Gastroesophageal sphincter (tissue), 4 donors: ENCODE measurements around the gene TMEM120B. TPM values are rescaled to one million over a fixed set of nuclear protein-coding genes. Genes with fewer than 3 reads are reported as not detected.

ENCODE experiments used
- ATAC-seq: fragments of 150-250 bp; one replicate; pipeline ENCODE4 v1.9.1; 2016; ENCODE audit warnings: mild to moderate bottlenecking, moderate library complexity
- H3K27ac ChIP-seq, 4 donors: fragments of 200-600 bp; sonication (generic) in 3 of 4; 1 replicate in 3 of 4; 2 replicates in 1 of 4; pipeline ENCODE4 v1.5.1; 2016 to 2019
- H3K27me3 ChIP-seq: fragments of 200-600 bp; sonication (generic); one replicate; pipeline ENCODE4 v1.5.1; 2019
- H3K36me3 ChIP-seq, 2 donors: fragments of 200-600 bp; sonication (generic); one replicate each; pipeline ENCODE4 v1.5.1; 2019; ENCODE audit warnings: control low read depth in 1 of 2
- H3K4me1 ChIP-seq, 3 donors: fragments of 200-600 bp; sonication (generic); 1 replicate in 2 of 3; 2 replicates in 1 of 3; pipeline ENCODE4 v1.5.1; 2016 to 2019; ENCODE audit warnings: control low read depth in 2 of 3
- H3K4me3 ChIP-seq, 2 donors: fragments of 200-600 bp; sonication (generic); one replicate each; pipeline ENCODE4 v1.5.1; 2019; ENCODE audit warnings: mild to moderate bottlenecking in 1 of 2, moderate library complexity in 1 of 2
- H3K9me3 ChIP-seq, 3 donors: fragments of 200-600 bp; sonication (generic); one replicate each; pipeline ENCODE4 v1.5.1; 2017 to 2019; ENCODE audit warnings: control low read depth in 2 of 3
- EP300 ChIP-seq: sonication (generic); formaldehyde crosslinking; IDR thresholded peaks from one replicate; pipeline ENCODE4 v1.6.1; 2017; ENCODE audit warnings: antibody characterized with exemption, mild to moderate bottlenecking
- POLR2A ChIP-seq, 2 donors: fragments of 450-650 bp; IDR thresholded peaks; one replicate each; pipeline ENCODE4 v1.6.1; 2017; ENCODE audit warnings: antibody characterized with exemption in 2 of 2, mild to moderate bottlenecking in 2 of 2, moderate library complexity in 1 of 2
- POLR2AphosphoS5 ChIP-seq: sonication (generic); formaldehyde crosslinking; IDR thresholded peaks from one replicate; pipeline ENCODE4 v1.6.1; 2017; ENCODE audit warnings: antibody characterized with exemption
- whole genome bisulfite sequencing, 2 donors: methylation state at CpG; one replicate each; pipeline ENCODE4 v1.1.5; 2018; ENCODE audit warnings: low coverage in 1 of 2; 5-methylcytosine and 5-hydroxymethylcytosine counted together
- total RNA-seq, 4 donors: library from RNA; depleted of rRNA; stranded (reverse); fragments of >200 nt; gene quantifications; one replicate each; pipeline ENCODE4 v1.1.0, GENCODE V29; 2016
- TF ChIP-seq, protein P1 (sequence below), 4 experiments: fragments of 200-600 bp in 2 of 4; fragments of 450-650 bp in 2 of 4; sonication (generic) in 1 of 4; IDR thresholded peaks; one replicate each; pipeline ENCODE4 v1.5.1; 2017 to 2019; ENCODE audit warnings: antibody characterized with exemption in 4 of 4, mild to moderate bottlenecking in 2 of 4, moderate library complexity in 2 of 4

TMEM120B gene
- total RNA-seq, 4 donors from 2014 or later = 4.2 to 14.3 (median 9.9) TPM

DNA sequence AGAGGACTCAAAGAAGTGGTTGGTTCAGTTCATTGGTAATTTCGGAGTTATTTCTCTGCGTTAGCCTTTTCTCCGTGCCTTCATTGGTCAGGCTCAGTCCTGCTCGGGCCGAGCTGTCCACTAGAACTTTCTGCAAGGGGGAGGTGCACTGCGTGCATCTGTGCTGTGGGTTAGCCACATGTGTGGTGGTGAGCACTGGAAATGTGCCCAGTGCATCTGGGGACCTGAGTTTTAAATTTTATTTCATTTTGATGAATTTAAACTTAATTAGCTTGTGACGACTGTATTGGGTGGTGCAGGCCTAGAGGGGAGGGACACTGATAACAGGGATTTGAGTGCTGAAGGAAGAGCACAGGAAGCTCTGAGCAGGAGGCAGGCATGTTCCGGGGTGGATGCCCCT, 115.8 kb downstream of the TMEM120B start:
- peak overlapping the region in 1 of 4 donors; percentile 16 for H3K27ac ChIP-seq
- ATAC-seq = no peak
- WGBS, 2 donors = 72 to 90% methylated on average over 5 to 6 of the region's 8 CpGs
- H3K4me3 ChIP-seq = no peak overlapping the region
- H3K4me1 ChIP-seq = peaks cover 0 to 25% (median 0%) of the 10 kb centered on the region in 3 donors
- no peaks in the 10 kb centered on the region for H3K27me3 ChIP-seq
- TF ChIP-seq EP300 (no peak), POLR2AphosphoS5 (no peak), POLR2A (IDR thresholded peaks at IDR 0.05) (no peak)
- TF ChIP-seq, protein P1, sequence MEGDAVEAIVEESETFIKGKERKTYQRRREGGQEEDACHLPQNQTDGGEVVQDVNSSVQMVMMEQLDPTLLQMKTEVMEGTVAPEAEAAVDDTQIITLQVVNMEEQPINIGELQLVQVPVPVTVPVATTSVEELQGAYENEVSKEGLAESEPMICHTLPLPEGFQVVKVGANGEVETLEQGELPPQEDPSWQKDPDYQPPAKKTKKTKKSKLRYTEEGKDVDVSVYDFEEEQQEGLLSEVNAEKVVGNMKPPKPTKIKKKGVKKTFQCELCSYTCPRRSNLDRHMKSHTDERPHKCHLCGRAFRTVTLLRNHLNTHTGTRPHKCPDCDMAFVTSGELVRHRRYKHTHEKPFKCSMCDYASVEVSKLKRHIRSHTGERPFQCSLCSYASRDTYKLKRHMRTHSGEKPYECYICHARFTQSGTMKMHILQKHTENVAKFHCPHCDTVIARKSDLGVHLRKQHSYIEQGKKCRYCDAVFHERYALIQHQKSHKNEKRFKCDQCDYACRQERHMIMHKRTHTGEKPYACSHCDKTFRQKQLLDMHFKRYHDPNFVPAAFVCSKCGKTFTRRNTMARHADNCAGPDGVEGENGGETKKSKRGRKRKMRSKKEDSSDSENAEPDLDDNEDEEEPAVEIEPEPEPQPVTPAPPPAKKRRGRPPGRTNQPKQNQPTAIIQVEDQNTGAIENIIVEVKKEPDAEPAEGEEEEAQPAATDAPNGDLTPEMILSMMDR (IDR thresholded peaks at IDR 0.05) = no peak
- H3K36me3 ChIP-seq = peaks cover 0 to 95% of the 10 kb centered on the region in 2 donors
- no peaks in the 10 kb centered on the region for H3K9me3 ChIP-seq

DNA sequence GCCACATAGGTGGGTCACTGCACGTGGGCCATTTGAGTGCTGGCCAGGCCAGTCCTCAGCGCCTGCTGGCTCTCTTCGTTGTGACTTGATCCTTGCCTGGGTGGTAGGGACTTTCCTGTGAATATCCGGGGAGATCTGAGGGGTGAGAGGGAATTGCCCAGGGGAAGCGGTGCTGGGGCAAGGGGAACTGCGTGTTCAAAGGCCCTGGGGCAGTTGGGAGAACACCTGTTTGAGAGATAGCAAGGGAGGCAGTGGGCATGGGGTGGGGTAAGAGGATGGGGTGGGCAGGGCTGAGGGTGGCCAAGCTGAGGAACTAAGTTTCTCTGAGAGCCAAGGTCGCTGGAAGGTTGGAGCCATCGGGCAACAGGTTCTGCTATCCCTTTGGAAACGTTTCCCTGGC, 116.3 kb downstream of the TMEM120B start:
- Histone ChIP-seq H3K27me3 (no peaks in the 10 kb centered on the region), H3K36me3 (peaks cover 0 to 90% of the 10 kb centered on the region in 2 donors), H3K27ac (peak overlapping the region in 3 of 4 donors; percentile 0 to 39 (median 16)), H3K9me3 (no peaks in the 10 kb centered on the region), H3K4me1 (peaks cover 0 to 25% (median 0%) of the 10 kb centered on the region in 3 donors), H3K4me3 (no peak overlapping the region)
- 82 to 87% methylated on average over 4 of the region's 9 CpGs for WGBS, 2 donors
- no peak for TF ChIP-seq EP300
- TF ChIP-seq POLR2A (IDR thresholded peaks at IDR 0.05) = no peak
- TF ChIP-seq POLR2AphosphoS5 = no peak
- TF ChIP-seq, protein P1 (IDR thresholded peaks at IDR 0.05) = no peak
- ATAC-seq = no peak

DNA sequence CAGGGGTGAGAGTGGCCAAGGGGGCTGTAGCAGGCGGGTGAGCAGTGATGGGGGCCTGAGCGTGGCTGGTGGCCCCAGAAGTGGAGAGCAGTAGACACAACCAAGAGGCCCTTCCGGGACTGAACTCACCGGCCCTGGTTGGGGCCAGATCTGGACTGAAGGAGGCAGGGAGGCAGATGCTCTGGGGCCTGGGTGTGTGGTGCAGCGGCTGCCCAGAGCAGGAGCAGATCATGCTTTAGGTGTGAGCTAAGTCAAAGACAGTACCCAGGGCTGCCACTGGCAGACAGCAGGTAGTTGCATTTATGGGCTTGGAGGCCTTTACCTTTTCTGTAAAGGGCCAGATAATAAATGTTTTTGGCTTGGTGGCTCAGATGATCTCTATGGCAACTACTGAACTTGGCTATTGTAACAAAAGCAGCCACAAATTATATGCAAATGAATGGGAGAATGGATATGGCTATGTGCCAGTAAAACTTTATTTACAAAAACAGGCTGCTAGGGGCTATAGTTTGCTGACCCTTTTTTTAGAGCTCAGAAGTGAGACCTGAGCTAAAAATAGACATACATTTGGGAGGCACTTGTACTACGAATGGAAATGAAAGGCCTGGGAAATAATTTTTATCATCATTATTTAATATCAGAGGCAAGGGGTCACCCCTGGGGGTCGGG, 116.8 kb downstream of the TMEM120B start:
- H3K27me3 ChIP-seq = no peaks in the 10 kb centered on the region
- no peak for ATAC-seq
- peaks cover 0 to 25% (median 0%) of the 10 kb centered on the region in 3 donors for H3K4me1 ChIP-seq
- 33 to 71% methylated on average over 1 to 4 of the region's 7 CpGs for WGBS, 2 donors
- H3K27ac ChIP-seq = peak overlapping the region in 3 of 4 donors; percentile 0 to 39 (median 16)
- peaks cover 0 to 84% of the 10 kb centered on the region in 2 donors for H3K36me3 ChIP-seq
- H3K4me3 ChIP-seq = no peak overlapping the region
- no peak for TF ChIP-seq POLR2A (IDR thresholded peaks at IDR 0.05)
- TF ChIP-seq, protein P1 (IDR thresholded peaks at IDR 0.05) = peak in 1 of 4 experiments; percentile 13
- no peaks in the 10 kb centered on the region for H3K9me3 ChIP-seq

DNA sequence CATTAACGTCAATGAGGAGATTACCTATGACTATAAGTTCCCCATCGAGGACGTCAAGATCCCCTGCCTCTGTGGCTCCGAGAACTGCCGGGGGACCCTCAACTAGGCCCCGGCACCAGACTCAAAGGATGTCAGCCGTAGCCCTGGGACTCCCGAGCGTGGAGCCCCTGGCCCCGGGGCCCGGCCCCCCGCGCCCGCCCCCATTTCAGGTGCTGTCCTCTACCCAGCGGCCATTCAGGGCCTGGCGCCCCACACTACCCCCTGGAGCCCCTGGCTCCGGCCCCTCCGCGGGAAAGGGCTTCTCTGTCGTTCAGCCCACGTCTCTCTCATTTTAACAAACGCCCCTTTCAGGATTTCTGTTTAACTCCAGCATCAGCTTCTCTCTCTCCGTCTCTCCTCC, 117.6 kb downstream of the TMEM120B start:
- H3K27me3 ChIP-seq = no peaks in the 10 kb centered on the region
- ATAC-seq = no peak
- H3K4me3 ChIP-seq = no peak overlapping the region
- H3K4me1 ChIP-seq = peaks cover 0 to 24% (median 0%) of the 10 kb centered on the region in 3 donors
- 78 to 87% methylated on average over 3 to 11 of the region's 23 CpGs for WGBS, 2 donors
- peaks cover 0 to 77% of the 10 kb centered on the region in 2 donors for H3K36me3 ChIP-seq
- TF ChIP-seq, protein P1 (IDR thresholded peaks at IDR 0.05) = no peak
- TF ChIP-seq POLR2AphosphoS5 (no peak), EP300 (no peak), POLR2A (IDR thresholded peaks at IDR 0.05) (no peak)
- H3K9me3 ChIP-seq = no peaks in the 10 kb centered on the region
- H3K27ac ChIP-seq = peak overlapping the region in 2 of 4 donors; percentile 16 to 39
